Activated naive CD4-positive, alpha-beta T cell treated with anti-CD3 and anti-CD28 coated beads for 36 hours (primary cell): ENCODE data around the gene LRP1B. TPM values are rescaled to one million over a fixed set of nuclear protein-coding genes. Genes with fewer than 3 reads are reported as not detected.
"Not testable (repeated sequence)": the region's sequence is repeated elsewhere in the genome, so short reads cannot be mapped to it uniquely, and the experiment has no call there.

Experiments
- CTCF ChIA-PET: fragments of 350-600 bp; sonication (Branson Sonifier 250); formaldehyde crosslinking; loops from one replicate; lab custom pipeline; 2021; ENCODE audit warnings: antibody characterized with exemption; lab: Charles Lee
- DNase-seq: peaks from one replicate; pipeline ENCODE4 v3.0.0-alpha.2; 2020
- H3K27ac Mint-ChIP-seq: one replicate; pipeline ENCODE4 v1.8.0; 2021; ENCODE audit warnings: mild to moderate bottlenecking, mixed read lengths
- H3K27me3 Mint-ChIP-seq: one replicate; pipeline ENCODE4 v1.8.0; 2021; ENCODE audit warnings: low read depth, mixed read lengths
- H3K36me3 Mint-ChIP-seq: one replicate; pipeline ENCODE4 v1.8.0; 2021; ENCODE audit warnings: low read depth, mixed read lengths
- H3K4me1 Mint-ChIP-seq: one replicate; pipeline ENCODE4 v1.8.0; 2021; ENCODE audit warnings: low read depth, mixed read lengths
- H3K4me3 Mint-ChIP-seq: one replicate; pipeline ENCODE4 v1.8.0; 2021; ENCODE audit warnings: mild to moderate bottlenecking, moderate library complexity, mixed read lengths
- H3K9me3 Mint-ChIP-seq: one replicate; pipeline ENCODE4 v1.8.0; 2021; ENCODE audit warnings: mixed read lengths
- intact Hi-C: fragments of 100-400 bp; cut with micrococcal nuclease; formaldehyde crosslinking; loops from one replicate; pipeline ENCODE4 v1.15.1; 2023
- total RNA-seq, 2 experiments: library from RNA; stranded (reverse); gene quantifications; one replicate each; pipeline ENCODE4 v1.2.3, GENCODE V29; 2021

Gene LRP1B
- total RNA-seq, 2 experiments from 2014 or later, result not detected

DNA sequence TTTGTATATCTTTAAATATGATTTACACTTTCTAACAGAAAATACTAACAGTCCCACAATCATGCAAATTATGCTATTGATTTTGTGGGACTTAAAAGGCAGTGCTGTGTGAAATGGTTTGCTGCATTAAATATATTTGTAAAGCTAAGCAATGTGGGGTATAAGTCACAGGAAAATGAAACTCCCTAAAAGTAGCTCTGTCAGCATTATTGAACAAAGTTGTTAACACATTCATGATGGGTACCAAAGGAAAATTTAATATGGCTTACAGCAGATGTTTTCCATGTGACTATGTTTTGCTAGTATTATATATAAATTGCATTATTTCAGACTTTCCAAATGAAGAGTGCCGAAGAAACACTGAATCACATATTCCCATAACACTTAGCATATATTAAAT lies 1450.0 kb downstream of the LRP1B start:
- CTCF ChIA-PET, result no interaction called here
- DNase-seq, result no peak
- Mint-ChIP-seq H3K9me3 (peaks cover 5% of the 10 kb centered on the region), H3K4me3 (no peak overlapping the region), H3K27me3 (no peaks in the 10 kb centered on the region), H3K27ac (no peak overlapping the region), H3K4me1 (no peaks in the 10 kb centered on the region), H3K36me3 (no peaks in the 10 kb centered on the region)
- intact Hi-C loops, result no loop called here

DNA sequence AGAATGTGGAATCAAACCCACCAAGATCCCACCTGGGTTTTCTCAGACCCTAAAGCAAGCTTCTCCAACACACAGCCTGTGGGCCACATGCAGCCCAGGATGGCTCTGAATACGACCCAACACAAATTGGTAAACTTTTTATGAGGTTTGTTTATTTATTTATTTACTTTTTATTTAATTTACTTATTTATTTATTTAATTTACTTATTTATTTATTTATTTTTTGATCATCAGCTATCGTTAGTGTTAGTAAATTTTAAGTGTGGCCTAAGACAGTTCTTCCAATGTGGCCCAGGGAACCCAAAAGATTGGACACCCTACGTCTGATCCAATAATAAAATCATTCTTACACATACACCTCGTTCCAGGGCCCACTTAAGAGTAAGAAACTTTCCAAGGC lies 1451.1 kb downstream of the LRP1B start:
- no peaks in the 10 kb centered on the region for H3K36me3 Mint-ChIP-seq
- no peak for DNase-seq
- H3K9me3 Mint-ChIP-seq, result peaks cover 5% of the 10 kb centered on the region
- CTCF ChIA-PET, result no interaction called here
- H3K27ac Mint-ChIP-seq, result no peak overlapping the region
- intact Hi-C loops, result no loop called here
- H3K27me3 Mint-ChIP-seq, result no peaks in the 10 kb centered on the region
- H3K4me1 Mint-ChIP-seq, result no peaks in the 10 kb centered on the region
- H3K4me3 Mint-ChIP-seq, result no peak overlapping the region

GRCh38 chr2:140669911-140670310 lies 1460.9 kb downstream of the LRP1B start:
- Mint-ChIP-seq H3K4me3 (no peak overlapping the region), H3K9me3 (peaks cover 7% of the 10 kb centered on the region), H3K27me3 (no peaks in the 10 kb centered on the region), H3K4me1 (no peaks in the 10 kb centered on the region), H3K36me3 (no peaks in the 10 kb centered on the region), H3K27ac (no peak overlapping the region)
- intact Hi-C loops, result no loop called here
- CTCF ChIA-PET, result no interaction called here
- no peak for DNase-seq

DNA sequence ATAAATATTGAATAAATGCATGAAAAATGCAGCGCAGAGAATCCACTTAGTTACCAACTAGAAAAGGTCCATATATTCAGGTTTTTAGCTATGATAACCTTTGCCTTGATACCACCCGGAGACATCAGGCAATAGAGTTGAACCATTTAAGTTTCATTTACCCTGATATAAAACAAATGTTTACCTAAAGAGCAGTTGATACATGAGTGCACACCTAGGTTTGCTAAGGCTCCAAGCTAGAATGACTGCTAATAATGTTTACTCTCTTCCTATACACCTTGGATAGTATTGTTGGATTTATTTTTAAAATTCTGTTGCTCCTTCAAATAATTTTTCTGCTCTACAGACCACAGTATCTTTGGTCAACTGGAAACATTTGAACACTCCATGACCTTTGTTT lies 1463.6 kb downstream of the LRP1B start:
- CTCF ChIA-PET, result no interaction called here
- intact Hi-C loops, result no loop called here
- H3K4me1 Mint-ChIP-seq, result no peaks in the 10 kb centered on the region
- H3K27ac Mint-ChIP-seq, result no peak overlapping the region
- H3K36me3 Mint-ChIP-seq, result no peaks in the 10 kb centered on the region
- H3K4me3 Mint-ChIP-seq, result no peak overlapping the region
- H3K9me3 Mint-ChIP-seq, result peaks cover 5% of the 10 kb centered on the region
- H3K27me3 Mint-ChIP-seq, result no peaks in the 10 kb centered on the region
- no peak for DNase-seq

GRCh38 chr2:140662504-140662903 lies 1468.3 kb downstream of the LRP1B start:
- intact Hi-C loops, result no loop called here
- no peak for DNase-seq

DNA sequence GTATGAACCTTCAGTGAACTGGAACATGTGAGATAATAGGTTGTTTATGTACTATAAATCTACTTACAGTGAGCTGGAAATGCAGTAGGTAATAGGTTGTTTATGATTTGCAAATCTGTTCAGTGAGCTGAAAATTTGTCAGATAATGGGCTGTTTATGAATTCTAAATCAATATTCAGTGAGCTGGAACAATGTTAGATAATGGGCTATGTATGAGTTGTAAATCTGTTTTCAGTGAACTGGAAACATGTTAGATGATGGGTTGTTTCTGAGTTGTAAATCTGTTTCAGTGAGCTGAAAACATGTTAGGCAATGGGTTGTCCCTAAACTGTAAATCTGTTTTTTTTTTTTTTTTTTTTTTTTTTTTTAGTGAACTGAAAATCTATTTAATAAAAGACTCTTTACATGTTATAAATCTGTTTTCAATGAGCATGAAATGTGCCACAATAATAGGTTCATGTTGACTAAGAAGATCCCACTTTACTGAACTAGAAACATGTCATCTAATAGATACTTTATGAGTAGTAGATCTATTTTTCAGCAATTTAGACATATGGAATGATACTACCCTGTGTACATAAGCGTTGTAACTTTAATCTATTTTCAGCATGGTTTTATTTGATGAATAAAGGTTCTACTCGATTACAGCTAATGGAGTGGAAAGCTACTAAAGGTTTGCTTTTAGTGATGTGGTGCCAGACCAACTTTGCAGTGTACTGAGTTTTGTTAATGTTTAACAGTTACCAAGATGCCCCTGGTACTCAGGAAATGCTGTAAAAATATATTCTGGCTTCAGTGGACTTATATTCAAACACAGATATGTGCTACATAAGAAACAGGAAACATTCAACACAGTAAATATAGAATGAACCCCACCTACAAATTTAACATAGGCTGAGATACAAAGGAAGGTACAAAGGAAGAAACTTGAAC lies 1471.8 kb downstream of the LRP1B start:
- Mint-ChIP-seq H3K27ac (no peak overlapping the region), H3K27me3 (no peaks in the 10 kb centered on the region), H3K36me3 (no peaks in the 10 kb centered on the region), H3K4me3 (no peak overlapping the region), H3K9me3 (peaks cover 3% of the 10 kb centered on the region), H3K4me1 (no peaks in the 10 kb centered on the region)
- intact Hi-C loops, result no loop called here
- no peak for DNase-seq
- CTCF ChIA-PET, result no interaction called here

More at GRCh38 chr2:140662504-140662903, 1468.3 kb downstream of the LRP1B start:
- no peaks in the 10 kb centered on the region for H3K4me1 Mint-ChIP-seq
- H3K4me3 Mint-ChIP-seq, result no peak overlapping the region
- H3K27ac Mint-ChIP-seq, result no peak overlapping the region
- H3K9me3 Mint-ChIP-seq, result peaks cover 3% of the 10 kb centered on the region
- H3K27me3 Mint-ChIP-seq, result no peaks in the 10 kb centered on the region
- no peaks in the 10 kb centered on the region for H3K36me3 Mint-ChIP-seq
- CTCF ChIA-PET, result no interaction called here

DNA sequence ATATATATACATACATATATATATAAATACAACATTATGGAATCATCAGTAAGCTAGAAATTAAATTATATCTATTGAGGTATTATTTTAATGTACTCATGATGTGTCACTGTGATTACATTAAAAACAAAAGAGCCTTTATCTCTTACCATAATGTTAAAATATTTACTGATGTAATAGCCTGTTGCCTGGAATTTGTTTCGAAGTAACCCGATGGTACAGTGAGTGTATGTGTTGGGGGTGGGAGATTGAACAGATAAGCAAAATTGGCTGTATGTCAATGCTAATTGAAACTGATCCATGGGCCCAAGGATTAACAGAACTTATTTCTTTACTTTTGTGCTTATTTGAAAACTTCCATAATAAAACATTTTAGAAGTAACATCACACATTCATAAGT lies 1473.2 kb downstream of the LRP1B start:
- DNase-seq, result no peak
- Mint-ChIP-seq H3K9me3 (peaks cover 3% of the 10 kb centered on the region), H3K27ac (no peak overlapping the region), H3K4me3 (no peak overlapping the region), H3K4me1 (no peaks in the 10 kb centered on the region), H3K27me3 (no peaks in the 10 kb centered on the region), H3K36me3 (no peaks in the 10 kb centered on the region)
- CTCF ChIA-PET, result no interaction called here
- intact Hi-C loops, result no loop called here

DNA sequence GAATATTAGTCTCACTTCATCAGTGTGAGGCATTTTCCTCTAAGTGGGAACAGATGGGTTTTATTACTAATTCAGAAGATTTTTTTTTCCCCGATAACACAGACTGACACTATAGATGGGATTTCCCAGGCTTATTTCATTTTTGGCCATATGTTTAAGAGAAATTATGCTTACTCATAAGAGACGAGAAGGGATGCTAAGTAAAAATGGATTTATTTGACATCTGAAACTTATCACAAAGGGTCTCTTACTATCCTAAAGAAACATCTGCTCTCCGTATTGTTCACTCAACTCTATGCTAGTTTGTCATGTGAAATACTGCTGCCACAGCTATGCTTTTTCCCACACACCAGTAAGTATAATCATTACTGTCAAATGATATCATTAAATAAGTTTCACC lies 1476.3 kb downstream of the LRP1B start:
- no peak overlapping the region for H3K27ac Mint-ChIP-seq
- H3K4me3 Mint-ChIP-seq, result no peak overlapping the region
- CTCF ChIA-PET, result no interaction called here
- intact Hi-C loops, result no loop called here
- no peaks in the 10 kb centered on the region for H3K27me3 Mint-ChIP-seq
- no peak for DNase-seq
- no peaks in the 10 kb centered on the region for H3K4me1 Mint-ChIP-seq
- H3K9me3 Mint-ChIP-seq, result peaks cover 5% of the 10 kb centered on the region
- no peaks in the 10 kb centered on the region for H3K36me3 Mint-ChIP-seq

DNA sequence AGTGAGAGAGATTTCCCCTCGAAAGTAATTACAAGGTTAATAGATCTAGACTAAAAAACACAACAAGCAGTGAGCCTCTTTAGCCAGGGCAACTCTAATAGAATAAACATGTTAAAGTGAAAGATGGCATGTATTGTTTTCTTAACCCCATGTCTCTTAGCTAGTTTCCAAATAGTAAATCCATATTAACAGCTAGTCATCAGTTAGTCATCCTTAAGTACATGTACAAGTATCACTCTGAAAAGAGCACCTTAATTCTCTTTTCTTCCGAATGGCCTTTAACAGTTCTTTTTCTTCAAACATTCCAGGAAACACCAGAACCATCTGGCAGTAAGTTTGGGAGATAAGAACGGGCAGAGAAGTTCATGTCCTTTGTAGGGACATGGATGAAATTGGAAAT lies 1480.0 kb downstream of the LRP1B start:
- CTCF ChIA-PET, result interaction anchor here (0.6 kb wide), 1 partner anchor 366 kb away, joined by 3 read pairs; no protein-coding TSS in a partner anchor
- no peak for DNase-seq
- H3K4me3 Mint-ChIP-seq, result no peak overlapping the region
- H3K9me3 Mint-ChIP-seq, result peaks cover 2% of the 10 kb centered on the region
- no peak overlapping the region for H3K27ac Mint-ChIP-seq
- H3K4me1 Mint-ChIP-seq, result no peaks in the 10 kb centered on the region
- no peaks in the 10 kb centered on the region for H3K36me3 Mint-ChIP-seq
- H3K27me3 Mint-ChIP-seq, result no peaks in the 10 kb centered on the region
- intact Hi-C loops, result no loop called here

- intact Hi-C loops, H3K4me3 Mint-ChIP-seq, H3K4me1 Mint-ChIP-seq, DNase-seq, H3K27me3 Mint-ChIP-seq, H3K27ac Mint-ChIP-seq, H3K36me3 Mint-ChIP-seq, CTCF ChIA-PET, H3K9me3 Mint-ChIP-seq: not testable (repeated sequence)
Observed at GRCh38 chr2:140650134-140650533, 1480.7 kb downstream of the LRP1B start.

DNA sequence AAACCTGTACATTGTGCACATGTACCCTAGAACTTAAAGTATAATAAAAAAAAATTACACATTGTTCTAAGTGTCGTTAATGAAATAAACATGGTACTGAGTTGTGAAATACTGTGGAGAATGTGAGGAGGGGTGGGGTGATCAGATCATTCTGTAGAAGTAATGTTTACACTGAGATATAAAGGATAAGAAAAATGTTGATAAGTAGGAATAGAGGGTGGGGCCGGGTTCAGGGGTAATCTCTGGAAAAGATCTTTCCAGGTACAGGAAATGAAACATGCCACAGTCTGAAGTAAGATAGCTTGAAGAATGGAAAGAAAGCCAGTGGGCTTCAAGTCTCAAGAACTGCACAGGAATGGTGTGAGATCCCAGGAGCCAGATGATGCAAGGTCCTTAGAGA lies 1482.4 kb downstream of the LRP1B start:
- CTCF ChIA-PET, result no interaction called here
- no peak for DNase-seq
- H3K9me3 Mint-ChIP-seq, result peaks cover 2% of the 10 kb centered on the region
- H3K4me3 Mint-ChIP-seq, result no peak overlapping the region
- intact Hi-C loops, result no loop called here
- H3K27ac Mint-ChIP-seq, result no peak overlapping the region
- no peaks in the 10 kb centered on the region for H3K4me1 Mint-ChIP-seq
- no peaks in the 10 kb centered on the region for H3K27me3 Mint-ChIP-seq
- H3K36me3 Mint-ChIP-seq, result no peaks in the 10 kb centered on the region

DNA sequence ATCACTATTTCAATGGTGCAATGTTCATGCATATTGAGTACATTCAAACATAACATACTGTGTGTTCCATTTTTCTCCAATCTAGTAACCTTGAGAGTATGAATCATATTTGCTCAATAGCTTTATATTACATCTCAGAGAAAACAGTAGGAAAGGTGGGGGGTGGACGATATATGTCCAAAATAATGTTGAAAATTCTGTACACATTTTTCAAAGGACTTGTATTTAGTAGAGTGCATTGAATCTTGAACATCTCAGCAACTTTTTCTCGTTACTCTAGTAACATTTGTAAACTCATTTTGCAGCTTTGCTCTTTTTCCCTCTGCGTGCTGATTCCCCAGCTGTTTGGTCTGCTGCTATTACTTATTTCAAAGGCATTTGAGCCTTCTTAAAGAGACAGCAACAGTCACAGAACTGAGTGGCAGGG lies 1487.0 kb downstream of the LRP1B start:
- H3K9me3 Mint-ChIP-seq, result peaks cover 4% of the 10 kb centered on the region
- CTCF ChIA-PET, result no interaction called here
- H3K27me3 Mint-ChIP-seq, result no peaks in the 10 kb centered on the region
- H3K4me3 Mint-ChIP-seq, result no peak overlapping the region
- H3K36me3 Mint-ChIP-seq, result no peaks in the 10 kb centered on the region
- DNase-seq, result no peak
- intact Hi-C loops, result no loop called here
- no peak overlapping the region for H3K27ac Mint-ChIP-seq
- H3K4me1 Mint-ChIP-seq, result no peaks in the 10 kb centered on the region

- Mint-ChIP-seq H3K9me3 (peaks cover 7% of the 10 kb centered on the region), H3K27ac (no peak overlapping the region), H3K36me3 (no peaks in the 10 kb centered on the region), H3K27me3 (no peaks in the 10 kb centered on the region), H3K4me1 (no peaks in the 10 kb centered on the region), H3K4me3 (no peak overlapping the region)
- CTCF ChIA-PET, result no interaction called here
- DNase-seq, result no peak
- intact Hi-C loops, result no loop called here
Observed at GRCh38 chr2:140641163-140641562, 1489.7 kb downstream of the LRP1B start.
